Activated CD4-positive, alpha-beta T cell treated with anti-CD3 and anti-CD28 coated beads, Interleukin-2, amount 50 U/mL, for 1 hour (primary cell): ENCODE measurements around the gene CFI.
A peak's percentile ranks its signal among the peaks of the same experiment; 100 is the strongest.

Source experiments
- DNase-seq: peaks from one replicate; pipeline ENCODE4 v3.0.0-alpha.2; 2020

The CFI gene

DNA sequence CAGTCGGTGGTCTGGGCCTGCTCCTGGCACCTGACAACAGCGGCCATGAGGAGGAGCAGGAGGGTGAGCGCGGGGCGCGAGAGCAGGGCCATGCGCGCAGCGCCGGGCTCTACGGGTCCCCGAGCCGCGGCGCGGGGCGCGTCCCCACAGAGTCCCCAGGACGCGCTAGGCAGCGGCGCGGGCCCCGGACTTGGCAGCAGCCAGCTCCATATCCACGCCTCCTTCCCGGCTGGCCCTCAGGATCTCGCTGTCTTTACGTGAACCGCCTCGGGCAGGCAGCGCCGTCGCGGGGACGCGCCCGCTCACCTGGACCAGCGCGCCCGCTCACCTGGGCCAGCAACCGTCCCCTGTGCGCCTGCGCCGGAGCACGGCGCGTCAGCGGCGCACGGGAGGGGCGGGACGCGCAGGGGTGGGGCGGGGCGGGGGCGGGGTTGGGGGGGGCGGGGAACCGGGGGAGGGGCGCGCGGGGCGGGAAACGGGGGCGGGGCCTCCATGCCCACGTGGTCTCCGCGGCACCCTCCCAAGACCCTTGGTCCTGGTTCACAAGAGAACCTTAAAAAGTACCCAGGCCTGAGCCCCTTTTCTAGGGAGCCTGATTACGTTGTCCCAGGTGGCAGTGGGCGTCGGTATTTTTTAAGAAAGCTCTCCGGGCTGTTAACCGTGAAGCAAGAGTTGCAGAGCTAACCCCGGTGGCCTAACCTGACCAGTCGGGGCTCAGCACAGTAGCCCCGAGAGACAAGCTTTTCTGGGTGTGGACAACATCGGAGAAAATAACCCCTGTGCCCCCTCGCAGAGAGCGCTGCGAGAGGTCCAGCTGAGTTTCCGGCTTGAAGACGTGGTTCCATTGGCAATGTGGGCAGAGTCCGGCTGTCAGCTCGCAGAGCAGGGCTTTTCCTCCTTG is 71.8 kb downstream of the CFI start, which contains the start of gene PLA2G12A:
Gene PLA2G12A (minus strand): TSS at position 353 of the 901 bp plus-strand sequence. CDS start 261 bp downstream, at position 92.
- peak; percentile 77 for DNase-seq

DNA sequence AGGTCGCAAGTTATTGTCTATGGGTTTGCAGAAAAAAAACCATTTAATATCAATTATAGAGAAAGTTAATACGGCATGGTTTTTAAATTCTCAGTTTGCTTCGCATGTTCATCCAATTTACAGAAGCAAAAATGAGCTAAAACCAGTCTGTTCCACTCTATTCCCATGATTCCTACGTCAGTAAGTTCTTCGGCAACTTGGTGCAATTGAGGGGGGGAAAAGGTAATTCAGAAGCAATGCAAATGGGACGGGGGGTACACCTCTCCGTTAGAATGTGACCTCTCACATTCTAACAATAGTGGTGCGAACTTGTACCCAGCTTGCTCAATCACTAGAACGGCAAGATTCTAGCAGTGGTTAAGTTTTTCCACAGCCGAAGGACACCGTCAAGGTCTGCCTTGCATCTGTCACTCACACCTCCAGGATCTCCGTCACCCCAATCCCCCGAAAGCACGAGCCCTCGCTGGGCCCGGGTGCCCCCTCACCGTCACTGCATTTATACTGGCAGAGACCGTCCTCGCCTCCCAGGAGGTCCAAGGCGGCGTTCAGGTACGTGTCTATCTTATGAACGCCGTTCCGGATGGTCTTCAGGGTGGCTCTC is 72.6 kb downstream of the CFI start:
- DNase-seq, result no peak

DNA sequence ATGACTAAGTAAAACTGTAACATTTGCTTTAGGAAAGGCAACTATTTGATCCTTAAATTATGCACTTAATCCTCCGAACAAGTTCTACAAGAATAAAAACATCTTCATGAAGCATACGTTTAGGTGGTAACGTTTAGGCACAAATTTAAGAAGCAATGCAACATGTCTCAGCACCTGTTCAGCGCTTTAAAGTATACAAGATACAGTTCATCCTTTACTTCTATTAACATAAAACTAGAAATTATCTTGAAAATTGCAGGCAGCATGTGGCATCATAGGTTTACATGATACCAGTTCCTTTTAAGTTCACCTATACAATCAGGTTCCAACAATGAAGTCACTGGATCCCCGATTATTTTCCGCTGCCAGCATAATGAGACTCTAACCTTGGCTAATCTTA is 73.4 kb downstream of the CFI start:
- no peak for DNase-seq

DNA sequence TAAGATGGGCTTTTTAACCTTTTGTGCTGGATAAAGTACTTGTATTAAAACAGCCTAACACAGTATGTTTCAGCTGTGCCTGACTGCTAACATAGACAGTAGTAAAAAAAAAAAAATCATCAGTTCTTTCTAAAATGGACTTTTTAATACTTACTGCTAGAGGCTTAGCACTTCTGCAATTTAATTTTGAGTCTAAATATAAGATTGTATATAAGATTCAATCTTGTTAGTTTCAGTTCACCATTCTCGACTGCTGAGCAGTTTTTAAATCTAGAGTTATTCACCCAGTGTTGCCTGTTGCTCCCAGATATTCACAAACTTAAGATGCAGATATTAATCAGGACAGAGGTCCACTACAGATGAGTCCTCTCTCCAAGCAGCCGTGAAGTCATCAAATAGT is 78.7 kb downstream of the CFI start:
- DNase-seq, result no peak

DNA sequence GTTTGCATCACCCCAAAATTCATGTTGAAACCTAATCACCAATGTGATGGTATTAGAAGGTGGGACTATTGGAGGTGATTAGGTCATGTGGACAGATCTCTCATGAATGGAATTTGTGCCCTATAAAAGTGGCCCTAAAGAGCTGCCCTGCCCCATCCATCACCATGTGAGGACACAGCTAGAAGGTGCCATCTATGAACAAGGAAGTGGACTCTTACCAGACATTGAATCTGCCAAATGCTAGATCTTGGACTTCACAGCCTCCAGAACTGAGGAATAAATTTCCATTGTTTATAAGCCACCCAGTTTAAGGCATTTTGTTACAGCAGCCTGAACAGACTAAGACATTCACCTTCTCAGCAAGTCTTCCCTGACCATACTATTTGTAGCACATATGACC is 79.4 kb downstream of the CFI start:
- DNase-seq, result no peak

DNA sequence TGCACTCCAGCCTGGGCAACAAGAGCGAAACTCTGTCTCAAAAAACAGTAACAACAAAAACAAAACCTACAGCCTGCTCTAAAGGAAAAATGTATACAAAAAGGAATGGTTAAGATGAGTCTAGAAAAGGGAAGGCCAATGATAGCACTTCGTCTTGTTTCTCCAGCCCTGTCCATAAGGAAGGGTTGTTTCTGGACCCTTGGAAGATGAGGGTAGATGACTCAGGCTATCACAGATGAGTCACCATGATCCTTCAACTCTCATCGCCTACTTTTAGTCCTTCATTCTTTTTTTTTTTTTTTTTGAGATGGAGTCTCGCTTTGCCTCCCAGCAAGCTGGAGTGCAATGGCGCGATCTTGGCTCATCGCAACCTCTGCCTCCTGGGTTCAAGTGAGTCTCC is 80.8 kb downstream of the CFI start:
- no peak for DNase-seq

DNA sequence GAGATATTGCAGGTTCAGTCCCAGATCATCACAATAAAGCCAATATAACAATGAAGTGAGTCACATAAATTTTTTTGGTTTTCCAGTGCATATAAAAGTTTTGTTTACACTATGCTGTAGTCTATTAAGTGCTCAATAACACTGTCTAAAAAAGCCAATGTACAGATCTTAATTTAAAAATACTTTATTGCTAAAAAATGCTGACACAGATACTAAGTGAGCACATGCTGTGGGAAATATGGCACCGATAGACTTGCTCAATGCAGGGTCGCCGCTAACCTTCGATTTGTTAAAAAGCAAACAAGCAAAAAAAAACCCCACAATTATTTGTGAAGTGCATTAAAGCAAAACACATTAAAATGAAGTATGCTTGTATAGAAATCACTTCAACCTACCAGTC is 82.2 kb downstream of the CFI start:
- DNase-seq, result no peak

DNA sequence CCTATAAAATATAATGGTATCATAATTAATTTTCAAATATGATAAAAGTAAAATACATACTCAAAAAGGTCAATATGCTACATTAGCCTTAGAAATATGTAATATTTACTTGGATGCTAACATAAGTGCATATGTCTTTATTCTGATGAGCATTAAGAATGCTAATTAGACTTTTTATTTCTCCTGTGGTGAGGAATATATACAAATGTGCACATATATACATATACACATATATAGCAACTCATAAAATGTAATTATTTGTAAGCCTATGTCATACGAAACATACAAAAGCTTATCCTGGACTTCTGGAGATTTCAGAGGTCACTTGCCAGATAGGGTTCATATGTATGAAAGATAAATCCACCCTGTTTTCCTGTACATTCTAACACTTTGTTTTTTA is 83.0 kb downstream of the CFI start:
- no peak for DNase-seq

DNA sequence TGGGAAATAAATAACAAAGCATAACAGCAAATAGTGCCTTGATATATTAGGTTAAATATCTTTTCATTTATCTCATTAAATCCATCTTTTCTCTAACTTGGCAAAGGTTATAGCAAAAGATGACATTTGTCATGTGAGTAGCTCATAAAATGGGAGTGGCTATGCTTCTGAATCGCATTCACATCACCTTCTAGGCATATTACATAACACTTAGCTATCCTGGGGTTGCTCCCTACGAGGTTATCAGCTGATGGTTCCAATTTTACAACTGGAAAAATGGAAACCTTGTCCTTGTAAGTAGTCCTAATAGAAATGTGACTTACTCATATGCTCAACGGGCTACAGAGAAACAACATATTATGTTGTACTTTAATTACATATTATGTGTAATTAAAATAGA is 88.3 kb downstream of the CFI start:
- no peak for DNase-seq

DNA sequence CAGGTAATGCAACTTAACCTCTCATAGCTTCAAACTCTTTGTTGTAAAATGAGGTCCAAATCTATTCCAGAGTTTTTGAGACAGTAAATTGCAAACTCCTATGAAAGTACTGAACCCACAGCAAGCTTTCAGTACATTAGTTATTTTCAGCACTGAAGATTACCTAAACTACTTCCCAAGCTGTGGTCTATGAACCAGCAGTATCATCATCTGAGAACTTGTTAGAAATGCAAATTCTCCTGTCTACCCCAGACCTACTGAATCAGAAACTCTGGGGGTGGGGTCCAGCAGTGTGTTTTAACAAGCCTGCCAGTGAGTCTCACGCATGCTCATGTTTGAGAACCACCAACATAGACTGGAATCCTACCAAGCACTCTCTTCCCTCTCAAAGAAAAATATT is 92.8 kb downstream of the CFI start:
- DNase-seq, result no peak

DNA sequence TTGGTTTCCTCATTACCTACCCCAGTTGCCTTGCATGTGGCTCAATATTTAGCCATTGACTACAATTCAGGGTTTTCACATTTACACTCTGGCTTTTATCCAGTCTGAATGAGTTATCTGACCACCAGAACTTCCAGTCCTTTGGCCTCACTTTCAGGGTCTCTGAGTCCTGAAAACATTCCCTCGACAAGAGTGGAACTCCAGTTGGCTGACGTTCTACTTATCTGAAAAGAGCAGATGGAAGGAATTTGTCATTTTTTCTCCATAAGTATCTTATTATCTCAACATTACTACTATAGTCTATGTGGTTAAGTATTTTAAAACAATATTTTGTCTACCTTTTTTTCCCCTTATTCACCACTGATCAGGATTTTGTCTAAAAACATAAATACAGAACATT is 93.4 kb downstream of the CFI start:
- DNase-seq, result no peak

DNA sequence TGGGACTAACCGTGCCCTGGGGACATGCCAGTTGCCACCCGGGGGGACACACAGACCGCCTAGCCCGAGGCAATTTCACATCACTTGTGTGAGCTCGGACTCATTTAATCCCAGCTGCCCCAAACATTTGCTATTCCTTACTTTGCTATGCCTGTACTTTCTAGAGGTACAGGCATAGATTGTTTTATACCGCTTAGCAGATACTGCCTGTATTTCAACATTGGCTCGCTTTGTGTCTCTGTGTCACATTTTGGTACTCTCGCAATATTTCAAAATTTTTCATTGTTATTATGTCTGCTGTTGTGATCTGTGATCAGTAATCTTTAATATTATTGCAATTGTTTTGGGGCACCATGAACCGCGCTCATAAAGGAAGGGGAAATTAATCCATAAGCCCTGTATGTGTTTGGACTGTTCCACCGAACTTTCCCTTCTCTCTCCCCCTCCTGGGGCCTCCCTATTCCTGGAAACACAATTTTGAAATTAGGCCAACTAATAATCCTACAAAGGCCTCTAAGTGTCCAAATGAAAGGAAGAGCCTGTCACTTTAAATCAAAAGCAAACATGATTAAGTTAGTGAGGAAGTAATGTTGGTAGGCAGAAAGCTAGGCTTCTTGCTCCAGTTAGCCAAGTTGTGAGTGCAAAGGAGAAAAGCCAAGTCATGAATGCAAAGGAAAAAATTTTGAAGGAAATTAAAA is 98.0 kb downstream of the CFI start:
- DNase-seq, result no peak

DNA sequence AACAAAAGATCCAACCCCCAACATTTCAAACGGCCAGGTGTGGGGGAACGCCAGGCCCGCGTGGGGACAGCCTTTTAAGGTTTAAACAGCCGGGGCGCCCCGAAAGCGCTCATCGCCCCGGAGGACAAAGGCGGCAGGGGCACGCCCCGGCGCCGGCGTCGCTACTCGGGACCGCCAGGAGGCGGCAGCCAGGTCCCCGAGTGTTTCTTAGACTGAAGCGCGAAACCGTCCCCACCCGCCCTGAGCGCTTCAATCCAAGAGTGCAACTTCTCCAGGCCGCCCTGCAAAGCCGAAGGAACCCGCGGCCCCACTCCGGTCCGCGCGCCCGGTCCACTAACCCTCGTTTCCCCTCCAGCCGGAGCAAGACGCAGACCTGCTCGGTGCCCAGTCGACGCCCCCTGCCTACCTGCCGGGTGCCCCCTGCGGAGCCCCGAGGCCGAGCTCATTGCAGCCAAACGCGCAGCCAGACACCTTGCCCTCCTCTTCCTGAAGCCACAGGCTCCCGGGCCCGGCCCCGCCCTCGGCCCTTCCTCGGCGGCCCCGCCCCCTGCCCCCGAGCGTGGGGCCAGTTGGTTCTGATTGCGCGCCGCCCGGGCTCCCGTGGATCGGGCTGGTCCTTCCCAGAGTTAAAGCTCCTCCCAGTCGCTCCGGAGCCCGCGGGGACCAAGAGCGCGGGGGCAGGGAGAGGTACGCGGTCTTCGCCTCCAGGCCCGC is 98.7 kb downstream of the CFI start, which contains the start of gene CASP6:
Gene CASP6 (minus strand): TSS at position 496 of the 714 bp plus-strand sequence. CDS start 50 bp downstream, at position 446.
- peak; percentile 78 for DNase-seq

DNA sequence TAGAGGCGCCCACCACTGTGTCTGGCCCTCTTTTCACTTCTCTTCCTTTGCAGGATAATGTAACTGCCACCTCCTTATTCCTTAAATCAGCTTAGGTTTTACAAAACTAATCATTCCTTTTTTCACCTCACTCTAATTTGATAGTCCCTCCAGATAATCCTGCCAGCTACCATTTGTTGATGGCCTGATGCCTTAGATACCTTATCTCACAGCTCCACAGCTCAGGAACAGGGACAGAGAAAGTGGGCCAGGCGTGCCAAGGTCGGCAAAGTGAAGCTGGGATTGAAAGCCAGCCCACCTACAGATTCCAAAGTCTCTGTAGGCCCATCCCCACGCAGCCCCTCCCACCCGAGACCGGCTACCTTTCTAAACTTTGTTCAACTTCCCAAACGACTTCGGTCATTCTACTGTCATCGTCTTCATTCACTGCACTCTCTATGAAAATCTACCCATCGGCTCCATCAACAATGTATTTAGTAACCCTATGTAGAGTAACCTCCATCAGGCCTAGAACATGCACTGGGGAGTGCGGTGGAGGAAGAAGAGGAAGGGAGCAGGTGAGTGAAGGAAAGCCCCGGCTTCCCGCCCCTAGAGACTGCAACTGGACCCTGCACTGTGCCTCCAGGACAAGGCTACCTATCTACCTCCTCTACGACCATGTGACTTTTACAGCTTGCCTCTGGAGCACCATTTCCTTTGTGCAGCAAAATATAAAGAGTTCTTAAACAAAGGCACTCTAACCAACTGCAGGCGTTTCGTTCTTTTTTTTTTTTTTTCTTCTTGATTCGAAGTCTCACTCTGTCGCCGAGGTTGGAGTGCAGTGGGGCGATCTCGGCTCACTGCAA is 100.0 kb downstream of the CFI start:
- DNase-seq, result no peak

DNA sequence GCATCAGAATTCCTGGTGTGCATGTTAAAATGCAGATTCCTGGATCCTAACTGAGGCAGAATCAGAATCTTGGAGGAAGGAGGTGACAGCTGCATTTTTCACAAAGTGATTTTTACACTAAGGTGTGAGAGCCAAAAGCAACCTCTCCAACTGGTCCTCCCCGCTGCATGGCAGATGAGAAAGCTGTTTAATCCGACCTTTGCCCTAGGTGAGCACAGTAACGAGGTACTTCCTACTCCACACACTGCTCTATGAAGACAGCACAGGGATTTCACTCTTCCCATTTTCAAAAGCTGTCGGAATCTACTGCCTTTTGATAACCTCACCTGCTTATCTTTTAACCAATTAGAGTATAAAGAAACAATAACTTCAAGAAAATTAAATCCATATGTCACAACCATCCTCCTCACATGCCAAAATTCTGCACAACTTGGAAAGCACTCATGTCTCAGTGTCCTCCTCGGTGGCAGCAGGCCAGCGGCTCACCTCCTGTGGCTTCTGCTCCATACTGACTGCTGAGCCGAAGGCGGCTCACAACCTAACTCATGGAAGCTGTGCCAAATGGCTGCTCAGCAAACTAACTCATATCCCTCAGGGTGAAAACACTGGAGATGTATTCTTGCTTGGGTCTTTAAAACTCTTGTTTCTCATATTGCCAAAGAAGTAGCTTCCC is 102.1 kb downstream of the CFI start:
- DNase-seq, result no peak

DNA sequence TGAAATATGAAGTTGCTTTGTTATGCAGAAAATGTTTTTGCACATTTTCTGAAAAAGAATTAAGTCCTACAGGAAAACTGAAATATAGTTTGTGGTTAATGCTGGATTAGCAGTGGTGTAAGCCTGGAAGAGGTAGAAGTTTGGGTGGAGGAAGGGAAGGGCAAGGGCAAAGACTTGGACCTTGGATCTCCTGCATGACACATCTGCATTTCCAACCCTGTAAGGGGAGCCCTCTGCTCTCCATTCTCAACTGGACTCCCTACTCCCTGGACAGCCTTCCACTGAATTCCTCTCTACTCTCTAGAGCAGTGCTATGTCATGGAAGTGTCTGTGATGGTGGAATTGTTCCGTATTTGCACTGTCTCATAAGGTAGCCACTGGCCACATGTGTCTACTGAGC is 103.1 kb downstream of the CFI start:
- DNase-seq, result no peak

DNA sequence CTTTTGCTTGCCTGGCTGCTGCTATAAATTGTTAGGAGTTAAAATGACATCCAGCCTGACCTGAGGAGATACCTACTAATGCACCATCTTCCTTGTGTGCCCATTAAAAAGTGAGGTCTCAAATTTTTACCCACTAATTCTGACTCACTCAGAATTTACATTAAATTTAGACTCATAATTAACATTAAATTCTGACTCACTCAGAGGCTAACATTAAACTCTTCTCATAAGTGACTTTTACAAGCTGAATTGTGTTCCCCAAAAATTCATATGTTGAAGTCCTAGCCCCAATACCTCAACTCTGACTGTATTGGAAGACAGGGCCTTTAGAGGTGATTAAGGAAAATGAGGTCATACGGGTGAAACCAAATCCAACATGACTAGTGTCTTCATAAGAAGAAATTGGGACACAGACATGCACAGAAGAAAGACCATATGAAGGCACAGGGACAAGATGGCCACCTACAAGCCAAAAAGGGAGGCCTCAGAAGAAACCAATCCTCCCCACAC is 110.3 kb downstream of the CFI start:
- DNase-seq, result no peak
